ENCODE measurements around the gene RARG.
A peak's percentile ranks its signal among the peaks of the same experiment; 100 is the strongest.

Gene RARG

DNA sequence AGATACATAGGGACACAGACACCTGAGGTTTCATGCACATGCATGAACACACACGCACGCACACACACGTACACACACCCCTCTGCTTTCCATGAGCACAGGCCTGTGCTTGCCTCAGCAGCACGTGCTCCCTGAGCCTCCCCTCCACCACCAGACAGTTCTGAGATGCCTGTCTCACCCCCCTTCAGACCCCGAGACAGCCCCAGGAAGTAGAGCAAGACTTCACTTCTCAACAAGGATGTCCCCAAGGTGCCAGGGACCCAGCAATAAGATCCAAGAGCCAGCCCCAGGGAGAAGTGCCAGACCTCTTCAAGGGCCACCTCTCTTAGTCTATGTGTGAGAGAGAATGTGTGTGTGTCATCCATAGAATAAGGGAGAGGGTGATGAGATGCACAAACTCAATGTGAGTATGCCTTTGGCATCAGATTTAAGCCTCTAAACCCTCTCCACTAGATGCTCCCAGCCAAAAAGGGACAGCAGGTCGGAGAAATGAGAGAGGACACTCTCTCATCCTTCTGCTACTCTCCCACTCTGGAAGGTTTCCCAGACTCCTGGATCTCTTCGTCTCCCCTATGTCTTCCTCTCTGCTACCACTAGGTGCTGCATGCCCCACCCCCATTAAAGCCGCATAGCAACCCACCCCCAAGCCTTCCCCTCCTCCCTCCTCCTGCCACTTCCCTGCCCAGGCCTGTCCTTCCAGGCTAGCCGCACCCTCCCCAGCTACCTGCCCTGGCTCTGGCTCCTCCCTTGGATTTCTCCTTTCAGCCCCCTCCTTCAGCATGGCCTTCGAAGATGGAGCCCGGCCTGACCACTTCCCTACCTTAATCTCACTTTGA lies 7.7 kb downstream of the RARG start:
- TF ChIP-seq, protein P1, sequence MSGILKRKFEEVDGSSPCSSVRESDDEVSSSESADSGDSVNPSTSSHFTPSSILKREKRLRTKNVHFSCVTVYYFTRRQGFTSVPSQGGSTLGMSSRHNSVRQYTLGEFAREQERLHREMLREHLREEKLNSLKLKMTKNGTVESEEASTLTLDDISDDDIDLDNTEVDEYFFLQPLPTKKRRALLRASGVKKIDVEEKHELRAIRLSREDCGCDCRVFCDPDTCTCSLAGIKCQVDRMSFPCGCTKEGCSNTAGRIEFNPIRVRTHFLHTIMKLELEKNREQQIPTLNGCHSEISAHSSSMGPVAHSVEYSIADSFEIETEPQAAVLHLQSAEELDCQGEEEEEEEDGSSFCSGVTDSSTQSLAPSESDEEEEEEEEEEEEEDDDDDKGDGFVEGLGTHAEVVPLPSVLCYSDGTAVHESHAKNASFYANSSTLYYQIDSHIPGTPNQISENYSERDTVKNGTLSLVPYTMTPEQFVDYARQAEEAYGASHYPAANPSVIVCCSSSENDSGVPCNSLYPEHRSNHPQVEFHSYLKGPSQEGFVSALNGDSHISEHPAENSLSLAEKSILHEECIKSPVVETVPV (CRISPR knock-in tag; IDR thresholded peaks at IDR 0.05): no peak
- TF ChIP-seq ZNF70 (CRISPR knock-in tag; IDR thresholded peaks at IDR 0.05): peak; percentile 77
- 0 out of 3 replicates have a peak, but pooled peaks have one; percentile 1 for ATAC-seq

DNA sequence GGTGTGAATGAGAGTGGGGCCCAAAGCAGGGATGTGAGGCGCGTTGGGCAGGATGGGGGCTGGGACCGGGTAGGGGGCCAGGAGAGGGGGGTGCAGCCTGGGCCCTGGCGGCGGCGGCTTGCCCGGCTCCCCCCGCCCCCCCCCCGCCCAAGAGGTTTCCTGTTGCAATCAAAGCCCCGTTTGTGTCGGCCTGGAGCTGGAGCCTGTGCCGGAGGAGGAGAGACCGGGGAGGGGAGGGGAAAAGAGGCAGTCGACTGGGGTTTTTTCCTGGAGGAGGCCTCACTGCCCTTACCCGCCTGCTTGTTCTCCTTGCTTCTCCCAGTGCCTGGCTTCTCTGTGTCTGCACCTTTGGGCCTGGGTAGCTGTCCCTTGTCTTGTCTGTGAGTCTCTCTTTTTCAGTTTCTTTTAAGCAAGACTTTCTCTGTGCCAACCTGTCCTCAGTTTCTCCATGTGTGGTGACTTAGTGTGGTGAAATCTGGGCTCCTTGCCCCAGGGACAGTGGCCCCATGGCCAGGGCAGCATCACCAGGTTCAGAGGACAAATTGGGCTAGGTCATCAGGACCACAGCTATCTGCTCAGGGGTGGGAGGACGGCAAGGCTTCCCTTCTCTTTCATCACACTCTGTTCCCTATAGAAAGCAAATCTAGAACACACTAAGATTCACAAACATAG lies 8.5 kb downstream of the RARG start:
- TF ChIP-seq ZC3H10 (CRISPR knock-in tag; IDR thresholded peaks at IDR 0.05): no peak
- TF ChIP-seq, protein P2, sequence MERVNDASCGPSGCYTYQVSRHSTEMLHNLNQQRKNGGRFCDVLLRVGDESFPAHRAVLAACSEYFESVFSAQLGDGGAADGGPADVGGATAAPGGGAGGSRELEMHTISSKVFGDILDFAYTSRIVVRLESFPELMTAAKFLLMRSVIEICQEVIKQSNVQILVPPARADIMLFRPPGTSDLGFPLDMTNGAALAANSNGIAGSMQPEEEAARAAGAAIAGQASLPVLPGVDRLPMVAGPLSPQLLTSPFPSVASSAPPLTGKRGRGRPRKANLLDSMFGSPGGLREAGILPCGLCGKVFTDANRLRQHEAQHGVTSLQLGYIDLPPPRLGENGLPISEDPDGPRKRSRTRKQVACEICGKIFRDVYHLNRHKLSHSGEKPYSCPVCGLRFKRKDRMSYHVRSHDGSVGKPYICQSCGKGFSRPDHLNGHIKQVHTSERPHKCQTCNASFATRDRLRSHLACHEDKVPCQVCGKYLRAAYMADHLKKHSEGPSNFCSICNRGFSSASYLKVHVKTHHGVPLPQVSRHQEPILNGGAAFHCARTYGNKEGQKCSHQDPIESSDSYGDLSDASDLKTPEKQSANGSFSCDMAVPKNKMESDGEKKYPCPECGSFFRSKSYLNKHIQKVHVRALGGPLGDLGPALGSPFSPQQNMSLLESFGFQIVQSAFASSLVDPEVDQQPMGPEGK (CRISPR knock-in tag; IDR thresholded peaks at IDR 0.05; ENCODE audit: borderline replicate concordance): peak; percentile 82; the same call in 1 of the 2 replicates
- ATAC-seq: peak; percentile 12

DNA sequence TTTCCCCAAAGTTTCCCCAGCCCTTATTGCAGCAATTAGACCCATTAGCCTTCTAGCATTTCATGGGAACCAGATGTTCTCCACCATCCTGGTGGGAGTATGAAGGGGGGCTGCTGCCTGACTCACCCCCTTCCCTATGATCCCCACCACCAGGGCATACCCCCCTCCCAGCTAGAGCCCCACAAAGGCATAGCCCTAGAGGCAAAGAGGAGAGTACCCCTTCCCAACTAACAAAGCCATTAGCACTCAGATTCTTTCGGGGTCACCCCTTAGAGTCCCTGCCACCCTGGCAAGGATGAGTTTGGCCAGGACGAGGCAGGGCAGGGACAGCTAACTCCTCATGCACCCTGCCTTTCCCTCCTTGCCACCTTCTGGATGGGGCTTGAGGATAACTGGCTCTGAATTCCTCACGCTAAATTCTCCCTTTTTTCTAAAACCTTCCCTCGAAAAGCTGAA lies 9.2 kb downstream of the RARG start:
- no peak for TF ChIP-seq CSDC2 (CRISPR knock-in tag; IDR thresholded peaks at IDR 0.05)
- no peak for TF ChIP-seq TOX (CRISPR knock-in tag; IDR thresholded peaks at IDR 0.05; ENCODE audit: borderline replicate concordance)
- TF ChIP-seq GLIS3 (CRISPR knock-in tag; IDR thresholded peaks at IDR 0.05): no peak
- TF ChIP-seq SNAI2 (CRISPR knock-in tag; IDR thresholded peaks at IDR 0.05): no peak
- ATAC-seq: peak; percentile 8; the same call in 2 of the 3 replicates

DNA sequence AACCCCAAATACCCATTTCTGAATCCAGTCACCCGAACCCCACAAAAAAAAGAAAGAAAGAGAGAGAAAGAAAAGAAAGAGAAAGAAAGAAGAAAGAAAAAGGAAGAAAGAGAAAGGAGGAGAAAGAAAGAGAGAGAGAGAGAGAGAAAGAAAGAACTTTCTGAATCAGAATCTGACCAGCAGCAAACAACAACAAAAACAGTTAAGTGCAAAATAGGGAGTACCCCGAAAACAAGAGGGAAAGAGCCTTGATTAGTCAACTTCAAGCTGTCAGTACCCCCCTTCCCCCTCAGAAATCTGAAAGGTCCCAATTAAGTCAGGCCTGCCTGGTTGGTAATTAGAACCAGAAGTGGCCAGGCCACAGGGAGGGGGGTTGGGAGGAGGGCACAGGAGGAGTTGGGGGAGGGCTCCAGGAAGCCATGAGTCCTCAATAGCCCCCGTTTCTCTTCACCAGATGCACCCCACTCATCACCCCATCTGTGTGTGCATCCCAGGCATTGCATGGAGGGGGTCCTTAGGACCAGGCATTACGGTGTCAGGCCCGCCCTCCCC lies 9.8 kb downstream of the RARG start:
- no peak; the same call in 2 of the 3 replicates for ATAC-seq
- TF ChIP-seq, protein P1 (CRISPR knock-in tag; IDR thresholded peaks at IDR 0.05): no peak
- TF ChIP-seq TCF4 (CRISPR knock-in tag; IDR thresholded peaks at IDR 0.05; ENCODE audit: borderline replicate concordance): peak; percentile 52; the same call in 1 of the 2 replicates

DNA sequence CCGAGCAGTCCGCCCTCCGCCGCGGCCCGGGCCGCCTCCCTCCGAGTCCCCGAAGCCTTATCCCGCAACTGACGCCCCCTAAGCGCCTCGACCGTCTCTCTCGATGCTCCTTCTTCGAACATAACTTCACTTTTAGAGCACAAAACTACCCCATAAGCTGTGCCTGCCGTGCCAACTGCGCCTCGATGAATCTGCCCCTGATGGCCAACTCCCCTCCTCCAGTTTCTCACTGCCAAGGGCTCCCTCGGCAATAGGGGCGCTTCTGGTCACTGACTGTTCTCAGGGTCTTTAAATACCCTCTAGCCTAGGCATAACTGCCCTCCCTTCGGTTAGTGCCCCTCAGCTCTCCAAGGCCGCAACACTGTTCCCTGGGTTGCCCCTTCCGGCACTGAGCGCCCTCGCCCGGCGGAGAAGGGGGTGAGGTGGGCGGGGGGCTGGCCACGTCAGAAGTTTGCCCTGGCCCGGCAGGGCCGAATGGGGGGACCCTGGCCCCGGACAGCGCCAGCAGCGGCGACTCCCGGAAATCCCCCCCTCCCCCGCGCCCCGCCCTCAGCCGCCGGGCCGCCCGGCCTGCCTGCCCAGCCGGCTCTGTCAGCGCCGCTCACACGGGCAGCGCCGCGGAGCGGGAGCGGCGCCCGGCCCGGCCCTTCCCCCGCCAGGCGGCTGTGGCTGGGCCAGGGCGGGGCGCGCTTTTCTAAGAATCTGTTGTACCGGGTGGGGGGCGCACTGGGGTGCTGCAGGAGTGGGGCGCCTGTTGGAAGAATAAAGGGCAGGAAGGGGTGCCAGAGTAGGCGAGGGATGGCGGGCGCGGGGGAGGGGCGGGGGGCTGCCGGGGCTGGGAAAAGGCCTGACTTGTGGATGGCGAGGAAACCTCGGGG lies 10.6 kb downstream of the RARG start:
- ATAC-seq: peak; percentile 40
- TF ChIP-seq TOX (CRISPR knock-in tag; IDR thresholded peaks at IDR 0.05; ENCODE audit: borderline replicate concordance) (no peak), SNAI2 (CRISPR knock-in tag; IDR thresholded peaks at IDR 0.05) (no peak), ISL1 (CRISPR knock-in tag; IDR thresholded peaks at IDR 0.05) (no peak), GLIS3 (CRISPR knock-in tag; IDR thresholded peaks at IDR 0.05) (no peak), ESRRG (CRISPR knock-in tag; IDR thresholded peaks at IDR 0.05) (0 out of 2 replicates have a peak, but pooled peaks have one; percentile 26), RARB (CRISPR knock-in tag; IDR thresholded peaks at IDR 0.05) (peak; percentile 28; the same call in 1 of the 2 replicates)
- TF ChIP-seq, protein P2 (CRISPR knock-in tag; IDR thresholded peaks at IDR 0.05; ENCODE audit: borderline replicate concordance): no peak

Data from SK-N-SH treated with all-trans-retinoic acid at 6 μM for 48 hours (cell line).